Fibroblast of the aortic adventitia (primary cell): ENCODE results near the gene MTMR10. TPM values are rescaled to one million over a fixed set of nuclear protein-coding genes. Genes with fewer than 3 reads are reported as not detected.

Source experiments
- DNase-seq: peaks from one replicate; pipeline ENCODE4 v3.0.0-alpha.2; 2010; ENCODE audit warnings: low read depth
- H3K4me3 ChIP-seq: 2 replicates; pipeline ENCODE4 v1.5.1; 2011; ENCODE audit warnings: low read depth, mild to moderate bottlenecking, control low read depth, low read length, moderate library complexity
- total RNA-seq: library from RNA; depleted of rRNA; stranded (reverse); fragments of >200 nt; gene quantifications from 2 replicates; pipeline ENCODE4 v1.2.3, GENCODE V29; 2012; ENCODE audit warnings: low replicate concordance
- TF ChIP-seq, protein P1 (sequence below): IDR thresholded peaks from 2 replicates; pipeline ENCODE4 v1.5.1; 2011; ENCODE audit warnings: mild to moderate bottlenecking, low read length, control low read depth, inconsistent platforms; ENCODE audit not compliant: insufficient read depth

The MTMR10 gene
- total RNA-seq, 1 donor: 16.2 TPM

DNA sequence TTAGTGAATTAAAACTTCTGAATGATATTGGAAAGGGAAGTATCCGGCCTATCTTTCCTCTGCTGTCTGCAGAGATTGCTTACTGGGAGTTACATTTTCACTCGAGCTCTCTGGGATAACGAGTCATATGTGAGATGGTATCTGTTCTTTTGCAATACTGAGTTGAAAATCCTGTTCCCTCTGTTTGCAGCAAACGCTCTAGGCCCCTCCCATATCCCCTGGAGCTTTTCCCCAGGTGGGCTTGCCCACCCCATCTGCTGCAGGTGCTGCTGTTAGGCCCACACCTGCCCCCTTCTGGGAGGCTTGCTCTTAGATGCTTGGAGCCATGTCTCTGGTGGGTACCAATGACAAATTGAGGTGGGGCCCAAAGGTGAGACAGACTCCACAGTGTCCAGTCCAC lies 42.7 kb upstream of the MTMR10 start:
- DNase-seq: peak; percentile 46
- TF ChIP-seq, protein P1, sequence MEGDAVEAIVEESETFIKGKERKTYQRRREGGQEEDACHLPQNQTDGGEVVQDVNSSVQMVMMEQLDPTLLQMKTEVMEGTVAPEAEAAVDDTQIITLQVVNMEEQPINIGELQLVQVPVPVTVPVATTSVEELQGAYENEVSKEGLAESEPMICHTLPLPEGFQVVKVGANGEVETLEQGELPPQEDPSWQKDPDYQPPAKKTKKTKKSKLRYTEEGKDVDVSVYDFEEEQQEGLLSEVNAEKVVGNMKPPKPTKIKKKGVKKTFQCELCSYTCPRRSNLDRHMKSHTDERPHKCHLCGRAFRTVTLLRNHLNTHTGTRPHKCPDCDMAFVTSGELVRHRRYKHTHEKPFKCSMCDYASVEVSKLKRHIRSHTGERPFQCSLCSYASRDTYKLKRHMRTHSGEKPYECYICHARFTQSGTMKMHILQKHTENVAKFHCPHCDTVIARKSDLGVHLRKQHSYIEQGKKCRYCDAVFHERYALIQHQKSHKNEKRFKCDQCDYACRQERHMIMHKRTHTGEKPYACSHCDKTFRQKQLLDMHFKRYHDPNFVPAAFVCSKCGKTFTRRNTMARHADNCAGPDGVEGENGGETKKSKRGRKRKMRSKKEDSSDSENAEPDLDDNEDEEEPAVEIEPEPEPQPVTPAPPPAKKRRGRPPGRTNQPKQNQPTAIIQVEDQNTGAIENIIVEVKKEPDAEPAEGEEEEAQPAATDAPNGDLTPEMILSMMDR: no peak
- H3K4me3 ChIP-seq: no peak overlapping the region

GRCh38 chr15:31032961-31033371 lies 41.5 kb upstream of the MTMR10 start:
- TF ChIP-seq, protein P1: peak; percentile 11
- no peak overlapping the region for H3K4me3 ChIP-seq
- peak; percentile 96 for DNase-seq

- peak; percentile 52 for DNase-seq
Observed at GRCh38 chr15:31031471-31032067, 40.1 kb upstream of the MTMR10 start.

DNA sequence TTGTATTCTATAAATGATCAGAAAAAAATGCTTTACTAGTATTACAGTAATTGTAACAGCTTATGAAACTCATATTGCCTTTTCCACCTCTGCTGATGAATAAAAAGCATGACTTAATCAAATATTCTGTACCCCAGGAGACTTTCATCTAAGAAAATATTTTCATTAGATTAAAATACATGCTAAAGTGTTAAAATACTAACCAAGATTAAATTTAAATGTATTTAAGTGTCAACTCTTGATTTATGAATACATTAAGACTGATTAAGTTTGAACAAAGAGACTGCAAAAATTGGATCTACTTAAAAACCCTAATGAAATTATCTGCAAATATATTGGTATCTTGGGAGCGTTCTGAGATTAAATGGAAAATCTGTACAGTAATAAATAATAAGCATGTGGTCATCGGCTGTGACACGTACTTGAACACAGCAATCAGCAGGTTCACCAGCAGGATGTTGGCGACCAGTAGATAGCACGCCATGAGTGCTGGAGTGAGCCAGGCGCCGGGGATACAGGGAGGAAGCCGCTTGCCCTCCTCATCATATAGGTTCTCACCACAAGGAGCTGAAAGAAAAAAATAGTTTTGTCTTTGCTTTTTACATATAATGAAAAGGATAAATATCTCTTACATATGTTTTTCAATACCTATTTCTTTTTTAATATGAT lies 36.6 kb upstream of the MTMR10 start:
- TF ChIP-seq, protein P1: no peak
- peak; percentile 17 for DNase-seq
- no peak overlapping the region for H3K4me3 ChIP-seq

More at GRCh38 chr15:31031471-31032067, 40.1 kb upstream of the MTMR10 start:
- no peak overlapping the region for H3K4me3 ChIP-seq
- TF ChIP-seq, protein P1: no peak

DNA sequence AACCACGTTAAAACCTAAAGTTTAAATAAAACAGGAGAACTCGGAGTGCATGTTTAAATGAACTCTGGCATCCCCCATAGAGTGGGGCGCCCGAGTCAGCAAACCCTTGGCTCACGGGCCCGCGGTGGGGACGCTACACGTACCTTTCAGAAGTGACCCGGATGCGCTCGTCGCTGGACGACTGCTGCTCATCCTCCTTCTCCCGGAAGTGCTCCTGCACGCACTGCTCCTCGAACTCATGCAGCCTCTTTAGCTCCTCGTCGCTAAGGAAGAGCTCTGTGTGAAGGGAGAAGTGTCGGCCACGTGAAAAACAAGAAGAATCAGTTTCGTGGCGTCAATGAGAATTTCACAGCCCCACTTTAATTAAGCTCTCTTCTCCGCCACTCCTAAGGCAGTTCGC lies 34.6 kb upstream of the MTMR10 start:
- TF ChIP-seq, protein P1: no peak
- no peak for DNase-seq

GRCh38 chr15:31024979-31025378 lies 33.6 kb upstream of the MTMR10 start:
- peak; percentile 49 for DNase-seq
- H3K4me3 ChIP-seq: no peak overlapping the region
- TF ChIP-seq, protein P1: no peak

More for the DNA sequence above, 34.6 kb upstream of the MTMR10 start:
- no peak overlapping the region for H3K4me3 ChIP-seq
